Testis (tissue), 5 donors: Measurements from ENCODE around the gene FAM185A. TPM values are rescaled to one million over a fixed set of nuclear protein-coding genes. Genes with fewer than 3 reads are reported as not detected.
"Not testable (repeated sequence)": the region's sequence is repeated elsewhere in the genome, so short reads cannot be mapped to it uniquely, and the experiment has no call there.

ENCODE experiments used
- DNase-seq: peaks from one replicate; pipeline ENCODE4 v3.0.0-alpha.2; 2019
- H3K27ac ChIP-seq, 2 donors: fragments of 200-600 bp; sonication (generic); one replicate each; pipeline ENCODE4 v1.5.1; 2019
- H3K27me3 ChIP-seq: fragments of 200-600 bp; sonication (generic); one replicate; pipeline ENCODE4 v1.5.1; 2019
- H3K36me3 ChIP-seq: fragments of 200-600 bp; sonication (generic); one replicate; pipeline ENCODE4 v1.5.1; 2017; ENCODE audit warnings: low read depth; ENCODE audit errors: missing control alignments
- H3K4me1 ChIP-seq: fragments of 200-600 bp; sonication (generic); one replicate; pipeline ENCODE4 v1.5.1; 2019
- H3K4me3 ChIP-seq, 2 donors: fragments of 200-600 bp; sonication (generic); one replicate each; pipeline ENCODE4 v1.5.1; 2017 to 2019
- H3K9me3 ChIP-seq: fragments of 200-600 bp; sonication (generic); one replicate; pipeline ENCODE4 v1.5.1; 2017
- WGBS, 2 donors: methylation state at CpG; one replicate each; pipeline ENCODE4 v1.1.5; 2018; 5-methylcytosine and 5-hydroxymethylcytosine counted together
- intact Hi-C: fragments of 100-400 bp; cut with DNase I; formaldehyde crosslinking; loops from one replicate; pipeline ENCODE4 v1.15.1; 2023; ENCODE audit warnings: low total_unique reads
- long read RNA-seq, 2 donors: transcript quantifications; one replicate each; lab custom pipeline, GENCODE V29; 2026
- polyA plus RNA-seq: library from polyadenylated mRNA; stranded (reverse); fragments of 350-450 nt; fragmentation: Illumina TruSeq; extraction: RNeasy Lipid Tissue Mini Kit (QIAGEN cat#74804); gene quantifications from one replicate; pipeline ENCODE4 v1.2.3, GENCODE V29; 2014; ENCODE audit warnings: low read depth, low replicate concordance; ENCODE audit not compliant: insufficient read depth
- total RNA-seq, 2 donors: library from RNA; depleted of rRNA; stranded (reverse); fragments of >200 nt; gene quantifications; one replicate each; pipeline ENCODE4 v1.2.3, GENCODE V29; 2016

The FAM185A gene
- total RNA-seq (10 to 100 TPM; 15.2 to 23.9 TPM), polyA plus RNA-seq (4.5 TPM)
- long read RNA-seq, donor 1, partial matches to known transcripts: 0 of 1 reads
- long read RNA-seq, donor 1, other reads (novel, unspliced or antisense): 0 of 1 reads
- long read RNA-seq, donor 2, partial matches to known transcripts: 0 of 1 reads
- long read RNA-seq, donor 2, other reads (novel, unspliced or antisense): 0 of 1 reads

DNA sequence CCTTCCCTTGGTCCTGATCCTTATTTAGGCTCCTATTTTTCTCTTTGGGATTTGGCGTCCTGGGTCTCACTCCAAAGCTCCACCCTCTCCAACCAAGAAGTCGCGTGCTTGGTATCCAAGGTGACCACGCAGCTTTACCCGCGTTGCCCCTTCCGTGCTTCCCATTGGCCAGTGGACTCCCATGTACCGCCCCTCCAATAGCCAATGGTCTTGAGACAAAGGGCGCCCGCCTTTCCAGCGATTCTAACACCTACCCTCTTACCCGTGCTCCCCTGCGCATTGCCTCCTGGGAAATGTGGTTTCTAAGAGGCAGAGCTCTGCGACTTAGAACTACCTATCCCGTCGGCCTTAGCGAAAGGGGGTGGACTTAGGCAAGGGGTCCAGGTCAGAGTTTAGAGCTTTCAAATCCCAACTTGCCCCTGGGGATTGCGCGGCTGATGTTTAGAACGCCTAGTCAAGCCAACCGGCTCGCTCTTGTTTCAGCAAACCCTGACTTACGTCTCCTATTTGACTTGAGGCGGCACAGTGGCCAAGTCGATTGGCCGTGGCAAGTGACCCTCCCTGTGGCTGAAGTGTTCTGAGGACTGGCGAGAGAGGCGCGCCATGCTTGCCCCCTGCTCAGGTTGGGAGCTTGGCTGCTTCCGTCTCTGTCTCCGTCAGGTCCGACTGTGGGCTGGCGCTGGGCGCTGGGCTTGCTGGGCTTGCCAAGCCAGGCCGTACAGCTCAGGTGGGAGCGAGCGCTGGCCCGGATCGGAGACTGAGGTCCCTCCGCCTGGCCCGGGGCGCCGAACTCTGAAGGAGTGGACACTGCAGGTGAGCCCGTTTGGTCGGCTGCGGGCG is at the start of gene FAM185A:
Gene FAM185A (plus strand): TSS at position 395 of the 840 bp plus-strand sequence. CDS start 209 bp downstream, at position 604.
- H3K27me3 ChIP-seq, intact Hi-C loops, H3K36me3 ChIP-seq, H3K9me3 ChIP-seq, H3K4me1 ChIP-seq: not testable (repeated sequence)
- peak; percentile 100 for DNase-seq
- Histone ChIP-seq H3K4me3 (peak within 1 kb of the TSS; percentile 70 to 76), H3K27ac (peak within 1 kb of the TSS; percentile 59 to 73)
- 0 to 1% methylated on average over 22 to 23 of the region's 47 CpGs for WGBS, 2 donors

DNA sequence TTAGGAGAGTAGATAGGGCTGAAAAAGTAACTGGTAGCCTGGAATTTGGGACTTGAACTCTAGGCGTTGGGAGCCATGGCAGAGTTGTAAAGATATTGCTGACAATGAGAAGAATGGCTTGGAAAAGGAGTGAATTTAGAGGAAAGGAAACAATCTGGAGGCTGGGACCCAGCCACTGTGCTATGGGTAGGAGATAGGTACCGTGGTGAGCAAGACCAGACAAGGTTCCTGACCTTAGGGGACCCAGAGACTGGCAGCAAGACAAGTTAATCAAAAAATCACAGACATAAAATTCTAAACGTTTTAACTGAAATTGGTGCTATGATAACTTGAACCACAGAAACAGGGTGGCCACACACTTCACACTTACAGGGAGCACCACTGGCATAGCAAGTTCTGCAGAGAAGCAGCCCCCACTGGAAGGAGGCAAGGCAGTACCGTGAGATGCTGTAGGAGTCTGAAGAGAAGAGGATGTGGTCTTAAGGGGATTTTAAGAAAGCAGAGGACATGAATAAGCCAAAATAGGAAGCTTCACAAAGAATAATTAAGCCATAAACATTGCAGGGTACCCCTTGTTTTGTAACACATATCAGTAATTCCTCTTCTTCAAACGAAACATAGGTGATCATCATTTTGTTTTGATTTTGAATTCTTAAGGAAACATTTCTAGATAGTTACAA is 35.6 kb upstream of the FAM185A start:
- H3K36me3 ChIP-seq, H3K27me3 ChIP-seq, H3K27ac ChIP-seq, DNase-seq, H3K9me3 ChIP-seq, H3K4me1 ChIP-seq, intact Hi-C loops, H3K4me3 ChIP-seq: not testable (repeated sequence)
- WGBS, 2 donors: 51 to 52% methylated on average over 5 of the region's 5 CpGs

DNA sequence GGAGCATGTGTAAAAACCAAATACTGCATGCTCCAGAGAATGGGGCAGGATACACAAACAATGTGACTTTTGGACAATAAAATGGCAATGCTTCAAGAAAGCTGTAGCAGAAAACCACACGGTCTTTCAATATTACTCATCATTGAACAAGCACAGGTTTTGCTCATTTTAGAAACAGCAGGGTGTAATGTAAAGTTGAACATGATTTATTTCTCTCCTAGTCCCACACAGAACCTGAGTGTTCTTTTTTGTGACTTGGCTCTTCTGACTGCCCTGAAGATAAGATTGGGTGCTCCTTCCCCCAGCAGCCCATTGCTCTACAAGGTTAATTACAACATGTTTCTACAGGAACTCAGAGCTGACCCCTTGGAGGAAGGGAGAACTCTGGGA is 35.1 kb upstream of the FAM185A start:
- H3K4me3 ChIP-seq, intact Hi-C loops, H3K36me3 ChIP-seq, DNase-seq, H3K9me3 ChIP-seq, H3K27ac ChIP-seq, H3K27me3 ChIP-seq, H3K4me1 ChIP-seq: not testable (repeated sequence)
- no CpG with 5 or more reads among the region's 1 CpG for WGBS, 2 donors

- H3K9me3 ChIP-seq, intact Hi-C loops, H3K27ac ChIP-seq, H3K4me1 ChIP-seq, H3K36me3 ChIP-seq, DNase-seq, H3K27me3 ChIP-seq, H3K4me3 ChIP-seq: not testable (repeated sequence)
- WGBS, 2 donors: 86 to 97% methylated on average over 3 to 6 of the region's 6 CpGs
Observed at GRCh38 chr7:102714774-102715522, 33.9 kb upstream of the FAM185A start.

DNA sequence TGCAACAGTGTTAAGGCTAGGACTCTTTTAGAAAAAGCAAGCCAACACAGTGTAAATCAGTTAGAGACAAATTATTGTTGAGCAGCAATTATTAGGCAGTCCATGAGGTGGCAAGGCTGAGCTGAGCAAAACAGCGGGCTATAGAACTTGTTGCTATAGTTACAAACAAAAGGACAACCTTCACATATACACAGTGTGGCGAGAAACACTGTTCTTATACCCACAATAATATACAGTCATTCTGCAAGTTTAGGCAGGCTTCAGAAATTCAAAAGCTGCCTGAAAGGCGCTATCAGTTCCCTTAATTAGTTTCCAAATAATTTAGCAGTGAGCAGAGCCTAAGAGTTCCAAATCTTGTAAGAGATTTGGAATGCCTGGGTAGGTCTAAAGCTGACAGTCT is 33.1 kb upstream of the FAM185A start:
- 75 to 91% methylated on average over 2 to 3 of the region's 3 CpGs for WGBS, 2 donors
- DNase-seq, H3K27me3 ChIP-seq: not testable (repeated sequence)

GRCh38 chr7:102718491-102718890 is 30.3 kb upstream of the FAM185A start:
- H3K27me3 ChIP-seq, H3K9me3 ChIP-seq, DNase-seq, H3K4me3 ChIP-seq, intact Hi-C loops, H3K27ac ChIP-seq, H3K4me1 ChIP-seq, H3K36me3 ChIP-seq: not testable (repeated sequence)

More for the DNA sequence above, 33.1 kb upstream of the FAM185A start:
- H3K9me3 ChIP-seq, H3K4me1 ChIP-seq, intact Hi-C loops, H3K36me3 ChIP-seq, H3K4me3 ChIP-seq, H3K27ac ChIP-seq: not testable (repeated sequence)

DNA sequence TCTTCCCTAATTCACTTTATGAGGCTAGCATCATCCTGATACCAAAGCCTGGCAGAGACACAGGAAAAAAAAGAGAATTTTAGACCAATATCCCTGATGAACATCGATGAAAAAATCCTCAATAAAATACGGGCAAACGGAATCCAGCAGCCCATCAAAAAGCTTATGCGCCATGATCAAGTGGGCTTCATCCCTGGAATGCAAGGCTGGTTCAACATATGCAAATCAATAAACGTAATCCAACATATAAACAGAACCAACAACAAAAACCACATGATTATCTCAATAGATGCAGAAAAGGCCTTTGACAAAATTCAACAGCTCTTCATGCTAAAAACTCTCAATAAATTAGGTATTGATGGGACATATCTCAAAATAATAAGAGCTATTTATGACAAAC is 22.6 kb upstream of the FAM185A start:
- H3K9me3 ChIP-seq, H3K27ac ChIP-seq, H3K4me1 ChIP-seq, H3K36me3 ChIP-seq, H3K27me3 ChIP-seq, intact Hi-C loops, DNase-seq, H3K4me3 ChIP-seq: not testable (repeated sequence)
- 89% methylated on average over 3 to 5 of the region's 5 CpGs for WGBS, 2 donors

DNA sequence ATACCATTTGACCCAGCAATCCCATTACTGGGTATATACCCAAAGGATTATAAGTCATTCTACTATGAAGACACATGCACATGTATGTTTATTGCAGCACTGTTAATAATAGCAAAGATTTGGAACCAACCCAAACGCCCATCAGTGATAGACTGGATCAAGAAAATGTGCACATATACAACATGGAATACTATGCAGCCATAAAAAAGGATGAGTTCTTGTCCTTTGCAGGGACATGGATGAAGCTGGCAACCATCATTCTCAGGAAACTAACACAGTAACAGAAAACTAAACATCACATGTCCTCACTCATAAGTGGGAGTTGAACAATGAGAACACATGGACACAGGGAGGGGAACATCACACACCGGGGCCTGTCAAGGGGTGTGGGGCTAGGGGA is 19.1 kb upstream of the FAM185A start:
- H3K27me3 ChIP-seq, DNase-seq, H3K4me1 ChIP-seq, H3K36me3 ChIP-seq, H3K9me3 ChIP-seq, intact Hi-C loops, H3K4me3 ChIP-seq, H3K27ac ChIP-seq: not testable (repeated sequence)
- 71 to 75% methylated on average over 2 of the region's 2 CpGs for WGBS, 2 donors

DNA sequence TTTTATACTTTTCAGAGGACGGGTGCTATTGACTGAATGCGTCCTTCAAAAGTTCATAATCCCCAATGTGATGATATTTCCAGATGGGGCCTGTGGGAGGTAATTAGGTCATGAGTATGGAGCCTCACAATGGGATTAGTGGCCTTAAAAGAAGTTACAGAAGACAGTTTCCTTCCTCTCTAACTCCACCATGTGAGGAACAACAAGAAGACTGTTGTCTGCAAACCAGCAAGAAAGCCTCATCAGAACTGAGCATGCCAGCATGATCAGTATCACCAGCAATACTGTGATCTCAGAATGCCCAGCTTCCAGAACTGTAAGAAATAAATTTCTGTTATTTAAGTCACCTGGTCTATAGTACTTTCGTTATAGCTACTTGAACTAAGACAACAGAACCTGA is 18.4 kb upstream of the FAM185A start:
- WGBS, 2 donors: 93% methylated on average over 3 of the region's 3 CpGs; no CpG with 5 or more reads in 1 of the 2 donors
- H3K4me3 ChIP-seq, H3K27ac ChIP-seq, H3K4me1 ChIP-seq, intact Hi-C loops, H3K27me3 ChIP-seq, H3K36me3 ChIP-seq, DNase-seq, H3K9me3 ChIP-seq: not testable (repeated sequence)

- WGBS, 2 donors: 31 to 49% methylated on average over 2 of the region's 4 CpGs
- H3K4me1 ChIP-seq, H3K4me3 ChIP-seq, H3K27me3 ChIP-seq, intact Hi-C loops, H3K9me3 ChIP-seq, H3K36me3 ChIP-seq, H3K27ac ChIP-seq, DNase-seq: not testable (repeated sequence)
Observed at GRCh38 chr7:102742002-102742771, 6.6 kb upstream of the FAM185A start.

GRCh38 chr7:102743861-102744260 is 4.9 kb upstream of the FAM185A start:
- H3K4me1 ChIP-seq, DNase-seq, intact Hi-C loops, H3K36me3 ChIP-seq, H3K4me3 ChIP-seq, H3K9me3 ChIP-seq, H3K27ac ChIP-seq, H3K27me3 ChIP-seq: not testable (repeated sequence)
- 57 to 85% methylated on average over 1 to 6 of the region's 9 CpGs for WGBS, 2 donors
